ENCODE data around the gene CDK13. TPM values are rescaled to one million over a fixed set of nuclear protein-coding genes. Genes with fewer than 3 reads are reported as not detected.

CDK13 gene
- total RNA-seq, 1 donor from 2014 or later, result 53.2 TPM

DNA sequence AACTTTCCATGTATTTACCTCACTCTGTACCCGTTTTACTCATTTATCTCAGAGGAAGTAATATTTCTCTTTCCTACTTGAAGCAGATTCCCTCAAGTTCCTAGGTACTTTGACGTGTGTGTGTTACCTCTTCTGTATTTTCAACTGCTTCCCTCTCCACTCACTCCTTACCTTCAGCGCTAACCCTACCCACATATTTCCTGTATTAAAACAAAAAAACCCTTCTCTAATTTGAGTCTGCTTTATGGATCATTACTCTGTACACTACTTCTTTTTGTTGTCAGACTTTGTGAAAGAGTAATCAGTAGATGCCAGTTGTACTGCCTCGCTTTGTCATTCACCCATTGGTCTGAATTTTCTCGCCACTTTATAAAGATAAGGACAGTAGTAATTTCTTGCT, 74.0 kb downstream of the CDK13 start:
- Mint-ChIP-seq H3K4me1 (ENCODE audit: low read depth, unreplicated experiment) (no peaks in the 10 kb centered on the region), H3K27me3 (ENCODE audit: unreplicated experiment) (no peaks in the 10 kb centered on the region), H3K36me3 (ENCODE audit: unreplicated experiment) (peaks cover 5% of the 10 kb centered on the region), H3K27ac (ENCODE audit: unreplicated experiment) (no peak overlapping the region), H3K4me3 (ENCODE audit: unreplicated experiment) (no peak overlapping the region), H3K9me3 (ENCODE audit: unreplicated experiment) (no peaks in the 10 kb centered on the region)
- no peak for DNase-seq
- TF ChIP-seq, protein P1, sequence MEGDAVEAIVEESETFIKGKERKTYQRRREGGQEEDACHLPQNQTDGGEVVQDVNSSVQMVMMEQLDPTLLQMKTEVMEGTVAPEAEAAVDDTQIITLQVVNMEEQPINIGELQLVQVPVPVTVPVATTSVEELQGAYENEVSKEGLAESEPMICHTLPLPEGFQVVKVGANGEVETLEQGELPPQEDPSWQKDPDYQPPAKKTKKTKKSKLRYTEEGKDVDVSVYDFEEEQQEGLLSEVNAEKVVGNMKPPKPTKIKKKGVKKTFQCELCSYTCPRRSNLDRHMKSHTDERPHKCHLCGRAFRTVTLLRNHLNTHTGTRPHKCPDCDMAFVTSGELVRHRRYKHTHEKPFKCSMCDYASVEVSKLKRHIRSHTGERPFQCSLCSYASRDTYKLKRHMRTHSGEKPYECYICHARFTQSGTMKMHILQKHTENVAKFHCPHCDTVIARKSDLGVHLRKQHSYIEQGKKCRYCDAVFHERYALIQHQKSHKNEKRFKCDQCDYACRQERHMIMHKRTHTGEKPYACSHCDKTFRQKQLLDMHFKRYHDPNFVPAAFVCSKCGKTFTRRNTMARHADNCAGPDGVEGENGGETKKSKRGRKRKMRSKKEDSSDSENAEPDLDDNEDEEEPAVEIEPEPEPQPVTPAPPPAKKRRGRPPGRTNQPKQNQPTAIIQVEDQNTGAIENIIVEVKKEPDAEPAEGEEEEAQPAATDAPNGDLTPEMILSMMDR (IDR thresholded peaks at IDR 0.05; ENCODE audit: partially characterized antibody, unreplicated experiment), result no peak

DNA sequence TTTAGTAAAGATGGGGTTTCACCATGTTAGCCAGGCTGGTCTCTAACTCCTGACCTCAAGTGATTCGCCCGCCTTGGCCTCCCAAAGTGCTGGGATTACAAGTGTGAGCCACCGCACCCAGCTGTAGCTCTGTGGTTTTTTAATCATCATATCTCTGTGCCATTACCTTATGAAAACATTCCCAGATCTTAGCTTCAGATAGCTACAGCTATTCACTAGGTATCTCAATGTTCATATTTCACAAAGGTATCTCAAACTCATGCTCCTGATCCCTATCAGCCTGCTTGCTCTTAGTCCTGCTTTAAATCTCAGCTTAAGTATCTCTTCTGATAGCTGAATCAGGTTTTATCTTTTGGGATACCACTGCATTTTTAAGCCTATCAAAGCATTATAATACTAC, 74.8 kb downstream of the CDK13 start:
- Mint-ChIP-seq H3K4me1 (ENCODE audit: low read depth, unreplicated experiment) (no peaks in the 10 kb centered on the region), H3K36me3 (ENCODE audit: unreplicated experiment) (peaks cover 5% of the 10 kb centered on the region), H3K9me3 (ENCODE audit: unreplicated experiment) (no peaks in the 10 kb centered on the region), H3K4me3 (ENCODE audit: unreplicated experiment) (no peak overlapping the region), H3K27ac (ENCODE audit: unreplicated experiment) (no peak overlapping the region), H3K27me3 (ENCODE audit: unreplicated experiment) (no peaks in the 10 kb centered on the region)
- TF ChIP-seq, protein P1 (IDR thresholded peaks at IDR 0.05; ENCODE audit: partially characterized antibody, unreplicated experiment), result no peak
- no peak for DNase-seq

DNA sequence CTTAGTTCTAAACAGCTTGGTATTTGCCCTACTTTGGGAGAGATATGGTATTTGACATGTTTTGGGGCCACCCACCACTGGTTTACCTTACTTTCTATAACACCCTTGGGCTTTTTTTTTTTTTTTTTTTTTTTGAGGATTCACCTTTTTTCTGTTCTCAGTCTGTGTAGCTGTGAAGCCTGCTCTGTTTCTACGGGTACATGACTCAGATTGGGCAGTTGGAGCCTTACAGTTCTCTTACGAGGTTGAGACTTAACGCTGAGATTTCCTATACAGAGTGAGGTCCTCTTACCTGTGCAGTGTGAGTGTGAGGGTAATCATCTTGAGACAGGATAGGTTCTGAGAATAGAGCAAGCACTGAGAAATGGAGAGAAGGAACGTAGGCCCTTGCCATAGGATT, 77.5 kb downstream of the CDK13 start:
- Mint-ChIP-seq H3K4me1 (ENCODE audit: low read depth, unreplicated experiment) (no peaks in the 10 kb centered on the region), H3K9me3 (ENCODE audit: unreplicated experiment) (no peaks in the 10 kb centered on the region), H3K36me3 (ENCODE audit: unreplicated experiment) (peaks cover 5% of the 10 kb centered on the region), H3K4me3 (ENCODE audit: unreplicated experiment) (no peak overlapping the region), H3K27me3 (ENCODE audit: unreplicated experiment) (no peaks in the 10 kb centered on the region), H3K27ac (ENCODE audit: unreplicated experiment) (no peak overlapping the region)
- no peak for DNase-seq
- TF ChIP-seq, protein P1 (IDR thresholded peaks at IDR 0.05; ENCODE audit: partially characterized antibody, unreplicated experiment), result no peak

DNA sequence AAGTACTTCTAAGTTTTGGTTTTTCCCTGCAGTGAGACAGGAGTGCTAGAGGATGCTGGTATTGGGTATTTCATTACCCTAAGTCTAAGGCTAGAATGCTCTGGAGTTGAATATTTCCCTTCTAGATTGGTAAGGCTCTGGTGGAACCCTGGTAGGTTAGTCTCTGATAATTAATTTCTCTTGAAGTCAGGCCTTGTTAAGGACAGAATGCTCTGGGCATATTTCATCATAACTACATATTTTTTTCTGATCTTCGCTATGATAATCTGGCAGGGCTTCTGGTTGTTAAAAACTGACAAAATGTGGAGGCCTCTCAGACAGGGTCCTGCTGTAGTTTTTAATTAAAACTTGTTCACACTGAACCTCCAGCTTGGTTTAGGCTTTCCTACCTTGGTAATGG, 83.8 kb downstream of the CDK13 start:
- no peak for DNase-seq
- Mint-ChIP-seq H3K36me3 (ENCODE audit: unreplicated experiment) (peaks cover 7% of the 10 kb centered on the region), H3K4me3 (ENCODE audit: unreplicated experiment) (no peak overlapping the region), H3K27me3 (ENCODE audit: unreplicated experiment) (no peaks in the 10 kb centered on the region), H3K9me3 (ENCODE audit: unreplicated experiment) (no peaks in the 10 kb centered on the region), H3K4me1 (ENCODE audit: low read depth, unreplicated experiment) (no peaks in the 10 kb centered on the region), H3K27ac (ENCODE audit: unreplicated experiment) (no peak overlapping the region)
- TF ChIP-seq, protein P1 (IDR thresholded peaks at IDR 0.05; ENCODE audit: partially characterized antibody, unreplicated experiment), result no peak

GRCh38 chr7:40041456-40041855, 91.4 kb downstream of the CDK13 start:
- Mint-ChIP-seq H3K27ac (ENCODE audit: unreplicated experiment) (no peak overlapping the region), H3K27me3 (ENCODE audit: unreplicated experiment) (no peaks in the 10 kb centered on the region), H3K9me3 (ENCODE audit: unreplicated experiment) (no peaks in the 10 kb centered on the region), H3K4me1 (ENCODE audit: low read depth, unreplicated experiment) (no peaks in the 10 kb centered on the region), H3K4me3 (ENCODE audit: unreplicated experiment) (no peak overlapping the region), H3K36me3 (ENCODE audit: unreplicated experiment) (peaks cover 7% of the 10 kb centered on the region)
- DNase-seq, result no peak
- TF ChIP-seq, protein P1 (IDR thresholded peaks at IDR 0.05; ENCODE audit: partially characterized antibody, unreplicated experiment), result no peak

Measured in glutamatergic neuron (in vitro differentiated cells).